DOHH2 (cell line): ENCODE results near the gene HMCN2.

Source experiments
- H3F3A ChIP-seq: fragments of 200-600 bp; sonication (generic), shearing (Covaris generic); 2 replicates; pipeline ENCODE4 v1.6.0; 2016; ENCODE audit warnings: antibody characterized with exemption, mild to moderate bottlenecking; ENCODE audit not compliant: control insufficient read depth, insufficient read depth
- H3K27ac ChIP-seq: fragments of 200-600 bp; sonication (generic); 2 replicates; pipeline ENCODE4 v1.5.1; 2014; ENCODE audit warnings: low read depth, mild to moderate bottlenecking, low read length, moderate library complexity
- H3K27me3 ChIP-seq: fragments of 200-600 bp; sonication (generic); 2 replicates; pipeline ENCODE4 v1.6.1; 2014; ENCODE audit warnings: mild to moderate bottlenecking, low read length, mixed read lengths; ENCODE audit not compliant: control insufficient read depth
- H3K36me3 ChIP-seq: fragments of 200-600 bp; sonication (generic); 2 replicates; pipeline ENCODE4 v1.6.1; 2014; ENCODE audit warnings: mild to moderate bottlenecking, low read length, moderate library complexity, mixed read lengths; ENCODE audit not compliant: control insufficient read depth
- H3K4me1 ChIP-seq: fragments of 200-600 bp; sonication (generic); 2 replicates; pipeline ENCODE4 v1.6.1; 2014; ENCODE audit warnings: mild to moderate bottlenecking, low read length, mixed read lengths; ENCODE audit not compliant: control insufficient read depth
- H3K4me2 ChIP-seq: fragments of 200-600 bp; sonication (generic); 2 replicates; pipeline ENCODE4 v1.6.0; 2014; ENCODE audit warnings: mild to moderate bottlenecking, low read length, moderate library complexity
- H3K4me3 ChIP-seq: fragments of 200-600 bp; sonication (generic); 2 replicates; pipeline ENCODE4 v1.5.1; 2014; ENCODE audit warnings: mild to moderate bottlenecking, low read length, mixed read lengths
- H3K79me2 ChIP-seq: fragments of 200-600 bp; sonication (generic); 2 replicates; pipeline ENCODE4 v1.6.1; 2014; ENCODE audit warnings: mild to moderate bottlenecking, low read length, mixed read lengths; ENCODE audit not compliant: control insufficient read depth
- H3K9me2 ChIP-seq: fragments of 200-600 bp; sonication (generic); replicated peaks from 2 replicates; pipeline ENCODE4 v1.6.1; 2014; ENCODE audit warnings: mild to moderate bottlenecking, low read length, mixed read lengths; ENCODE audit not compliant: control insufficient read depth
- H3K9me3 ChIP-seq: fragments of 200-600 bp; sonication (generic); 2 replicates; pipeline ENCODE4 v1.6.1; 2014; ENCODE audit warnings: antibody characterized with exemption, low read length, mixed read lengths; ENCODE audit not compliant: control insufficient read depth, insufficient read depth
- H4K20me1 ChIP-seq: fragments of 200-600 bp; sonication (generic); 2 replicates; pipeline ENCODE4 v1.6.0; 2014; ENCODE audit warnings: low read depth, mild to moderate bottlenecking, antibody characterized with exemption, low read length, moderate library complexity; ENCODE audit not compliant: control insufficient read depth, insufficient read depth
- CTCF ChIP-seq: fragments of 200-600 bp; sonication (generic); IDR thresholded peaks from one replicate; pipeline ENCODE4 v1.5.1; 2014; ENCODE audit warnings: antibody characterized with exemption, mild to moderate bottlenecking, low read depth, low read length; ENCODE audit not compliant: poor library complexity, severe bottlenecking
- EZH2phosphoT487 ChIP-seq: fragments of 200-600 bp; sonication (generic); IDR thresholded peaks from 2 replicates; pipeline ENCODE4 v1.6.1; 2017; ENCODE audit warnings: borderline replicate concordance, mild to moderate bottlenecking, antibody characterized with exemption, low read length, moderate library complexity, mixed read lengths

The HMCN2 gene

GRCh38 chr9:130267930-130268329 is 2.4 kb downstream of the HMCN2 start:
- Histone ChIP-seq H3K4me1 (no peaks in the 10 kb centered on the region; the same call in 1 of the 2 replicates), H3K27ac (no peak overlapping the region)
- TF ChIP-seq EZH2phosphoT487 (no peak), CTCF (no peak)

GRCh38 chr9:130268521-130269211 is 3.1 kb downstream of the HMCN2 start:
- no peaks in the 10 kb centered on the region for H3F3A ChIP-seq
- H3K36me3 ChIP-seq = no peaks in the 10 kb centered on the region
- H4K20me1 ChIP-seq = no peaks in the 10 kb centered on the region
- no peak overlapping the region for H3K4me2 ChIP-seq
- H3K79me2 ChIP-seq = no peaks in the 10 kb centered on the region
- no peak overlapping the region for H3K4me3 ChIP-seq
- no peaks in the 10 kb centered on the region for H3K9me2 ChIP-seq
- no peaks in the 10 kb centered on the region for H3K9me3 ChIP-seq
- no peaks in the 10 kb centered on the region; the same call in 1 of the 2 replicates for H3K4me1 ChIP-seq
- no peak for TF ChIP-seq EZH2phosphoT487
- TF ChIP-seq CTCF = no peak
- H3K27me3 ChIP-seq = peaks cover 43% of the 10 kb centered on the region
- H3K27ac ChIP-seq = no peak overlapping the region

More at GRCh38 chr9:130267930-130268329, 2.4 kb downstream of the HMCN2 start:
- peaks cover 47% of the 10 kb centered on the region for H3K27me3 ChIP-seq
- H4K20me1 ChIP-seq = no peaks in the 10 kb centered on the region
- no peak overlapping the region for H3K4me3 ChIP-seq
- H3F3A ChIP-seq = no peaks in the 10 kb centered on the region
- no peak overlapping the region for H3K4me2 ChIP-seq
- H3K79me2 ChIP-seq = no peaks in the 10 kb centered on the region
- no peaks in the 10 kb centered on the region for H3K36me3 ChIP-seq
- H3K9me3 ChIP-seq = no peaks in the 10 kb centered on the region
- H3K9me2 ChIP-seq = no peaks in the 10 kb centered on the region

- peaks cover 29% of the 10 kb centered on the region for H3K27me3 ChIP-seq
- no peak overlapping the region for H3K4me3 ChIP-seq
Observed at GRCh38 chr9:130271473-130271872, 5.9 kb downstream of the HMCN2 start.

More at GRCh38 chr9:130271473-130271872, 5.9 kb downstream of the HMCN2 start:
- Histone ChIP-seq H3F3A (no peaks in the 10 kb centered on the region), H3K4me1 (no peaks in the 10 kb centered on the region; the same call in 1 of the 2 replicates), H3K27ac (no peak overlapping the region), H3K36me3 (no peaks in the 10 kb centered on the region), H3K9me2 (no peaks in the 10 kb centered on the region), H3K9me3 (no peaks in the 10 kb centered on the region), H3K4me2 (no peak overlapping the region), H3K79me2 (no peaks in the 10 kb centered on the region), H4K20me1 (no peaks in the 10 kb centered on the region)
- TF ChIP-seq EZH2phosphoT487 = no peak
- TF ChIP-seq CTCF = no peak
